Stimulated activated CD8-positive, alpha-beta memory T cell treated with anti-CD3 and anti-CD28 coated beads, Interleukin-7, amount 100 ng/mL, for 24 hours (primary cell): ENCODE results near the gene CCL3.
"Not testable (repeated sequence)": the region's sequence is repeated elsewhere in the genome, so short reads cannot be mapped to it uniquely, and the experiment has no call there.

Source experiments
- DNase-seq: peaks from one replicate; pipeline ENCODE4 v3.0.0-alpha.2; 2020; ENCODE audit warnings: low read depth

CCL3 gene

DNA sequence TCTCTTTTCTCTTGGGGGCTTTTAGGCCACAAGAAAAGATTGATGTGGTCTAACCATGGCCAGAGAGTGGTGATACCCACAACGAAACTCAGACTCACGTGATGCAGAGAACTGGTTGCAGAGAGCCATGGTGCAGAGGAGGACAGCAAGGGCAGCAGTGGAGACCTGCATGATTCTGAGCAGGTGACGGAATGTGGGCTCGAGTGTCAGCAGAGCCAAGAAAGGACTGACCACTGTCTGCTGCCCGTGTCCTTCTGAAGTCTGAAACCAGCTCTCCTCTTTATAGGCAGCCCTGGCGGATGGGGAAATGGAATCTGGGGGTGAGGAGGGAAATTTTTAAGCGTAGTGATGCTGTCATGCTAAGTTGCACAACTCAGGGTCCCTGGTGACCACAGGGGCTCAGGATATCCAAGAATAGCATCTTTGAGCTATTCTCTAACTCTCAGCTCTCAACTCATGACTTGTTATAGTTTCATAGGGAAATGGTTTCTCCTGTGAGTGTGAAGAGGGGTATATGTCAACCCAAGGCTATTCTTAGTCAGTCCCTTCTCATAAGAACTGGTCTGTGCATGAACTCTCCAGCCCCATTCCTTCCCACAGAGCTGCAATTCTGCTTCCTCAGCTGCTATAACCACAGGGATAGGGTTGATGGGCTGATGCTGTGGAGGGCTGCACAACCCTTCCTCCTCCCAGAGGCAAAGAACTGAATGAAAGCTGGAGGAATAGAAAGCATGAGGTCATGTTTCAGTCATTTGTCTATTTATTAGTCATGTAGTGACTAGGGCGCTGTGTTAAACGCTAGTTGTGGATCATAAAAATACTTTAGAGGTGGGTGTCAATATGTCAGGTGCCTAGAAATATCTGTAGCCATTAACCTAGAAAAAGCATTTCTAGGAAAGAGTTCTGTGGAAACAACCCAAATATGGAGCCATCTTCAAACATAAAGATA, at the start of gene CCL3:
Gene CCL3 (minus strand): TSS at position 256 of the 949 bp plus-strand sequence. CDS start 85 bp downstream, at position 171.
- DNase-seq = no peak

- no peak for DNase-seq
Measured at GRCh38 chr17:36136439-36136838, 46.5 kb upstream of the CCL3 start.

DNA sequence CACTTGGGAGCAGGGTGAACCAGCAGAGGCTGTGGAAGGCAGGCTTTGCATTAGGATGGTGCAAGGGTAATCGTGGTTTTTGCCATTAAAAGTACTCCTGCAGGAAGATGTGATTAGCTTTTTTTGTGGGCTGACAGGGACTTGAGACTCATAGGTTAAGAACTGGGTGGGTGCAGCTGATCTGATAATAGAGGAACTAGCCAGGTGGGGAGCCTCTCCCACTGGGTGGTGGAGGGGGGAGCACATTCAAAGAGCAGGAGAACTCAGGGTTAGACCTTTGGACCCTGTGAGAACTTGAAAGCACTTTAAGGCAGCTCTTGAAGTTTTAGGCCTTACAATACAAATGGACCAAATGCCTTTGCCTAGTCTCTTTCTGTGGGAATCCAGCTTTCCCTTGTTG, 46.1 kb upstream of the CCL3 start:
- no peak for DNase-seq

DNA sequence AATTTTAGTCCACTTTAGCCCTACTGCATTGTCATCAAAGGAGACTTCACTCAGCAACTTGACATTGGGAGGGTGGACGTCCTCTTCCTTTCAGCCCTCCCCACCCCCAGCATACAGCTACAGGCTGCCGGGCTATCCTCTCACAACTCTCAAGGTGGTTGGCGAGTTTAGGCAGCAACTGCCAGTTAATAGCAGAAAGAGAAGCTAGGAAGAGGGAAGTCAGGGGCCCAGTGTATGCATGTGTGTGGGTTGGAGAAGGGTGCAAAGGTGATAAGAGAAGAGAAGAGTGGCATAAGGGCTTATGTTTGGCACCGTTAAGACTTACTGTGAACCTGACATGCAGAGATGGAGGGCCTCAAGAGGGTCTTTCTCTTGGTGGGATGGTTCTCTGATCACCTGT, 45.5 kb upstream of the CCL3 start:
- no peak for DNase-seq

- no peak for DNase-seq
Measured at GRCh38 chr17:36133602-36134236, 43.8 kb upstream of the CCL3 start.

- DNase-seq = no peak
Measured at GRCh38 chr17:36132421-36132831, 42.5 kb upstream of the CCL3 start.

- no peak for DNase-seq
Measured at GRCh38 chr17:36131931-36132330, 42.0 kb upstream of the CCL3 start.

- DNase-seq = no peak
Measured at GRCh38 chr17:36131421-36131820, 41.5 kb upstream of the CCL3 start.

GRCh38 chr17:36130346-36130745, 40.4 kb upstream of the CCL3 start:
- no peak for DNase-seq

DNA sequence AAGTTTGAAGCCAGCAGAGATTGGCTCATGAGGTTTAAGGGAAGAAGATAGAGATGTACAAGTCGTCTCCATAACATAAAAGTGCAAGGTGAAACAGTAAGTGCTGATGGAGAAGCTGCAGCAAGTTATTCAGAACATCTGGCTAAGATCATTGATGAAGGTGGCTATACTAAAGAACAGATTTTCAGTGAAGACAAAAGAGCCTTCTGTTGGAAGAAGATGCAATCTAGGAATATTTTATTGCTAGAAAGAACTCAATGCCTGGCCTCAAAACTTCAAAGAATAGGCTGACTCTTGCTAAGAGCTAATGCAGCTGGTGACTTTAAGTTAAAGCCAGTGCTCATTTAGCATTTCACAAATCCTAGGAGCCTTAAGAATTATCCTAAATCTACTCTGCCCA, 39.7 kb upstream of the CCL3 start:
- DNase-seq = no peak

- no peak for DNase-seq
Measured at GRCh38 chr17:36128411-36128978, 38.6 kb upstream of the CCL3 start.

DNA sequence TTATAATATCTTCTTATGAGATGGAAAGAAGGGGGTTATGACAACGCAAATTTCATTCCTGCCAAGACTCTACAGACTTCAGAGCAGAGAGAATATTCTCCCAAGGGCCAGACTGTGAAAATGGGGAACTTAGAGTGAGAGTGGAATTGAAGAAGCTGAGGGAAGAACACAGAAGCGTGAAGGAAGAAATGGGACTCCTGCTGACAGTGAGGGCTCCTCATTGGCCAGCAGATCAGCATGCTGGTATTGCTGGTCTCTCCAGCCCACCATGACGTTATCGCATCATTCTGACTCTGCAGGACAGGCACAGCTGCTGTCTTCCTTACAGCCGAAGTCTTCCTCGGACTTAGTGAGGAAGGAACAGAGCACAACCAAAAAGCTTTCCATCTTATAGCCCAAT, 38.0 kb upstream of the CCL3 start:
- DNase-seq = no peak

DNA sequence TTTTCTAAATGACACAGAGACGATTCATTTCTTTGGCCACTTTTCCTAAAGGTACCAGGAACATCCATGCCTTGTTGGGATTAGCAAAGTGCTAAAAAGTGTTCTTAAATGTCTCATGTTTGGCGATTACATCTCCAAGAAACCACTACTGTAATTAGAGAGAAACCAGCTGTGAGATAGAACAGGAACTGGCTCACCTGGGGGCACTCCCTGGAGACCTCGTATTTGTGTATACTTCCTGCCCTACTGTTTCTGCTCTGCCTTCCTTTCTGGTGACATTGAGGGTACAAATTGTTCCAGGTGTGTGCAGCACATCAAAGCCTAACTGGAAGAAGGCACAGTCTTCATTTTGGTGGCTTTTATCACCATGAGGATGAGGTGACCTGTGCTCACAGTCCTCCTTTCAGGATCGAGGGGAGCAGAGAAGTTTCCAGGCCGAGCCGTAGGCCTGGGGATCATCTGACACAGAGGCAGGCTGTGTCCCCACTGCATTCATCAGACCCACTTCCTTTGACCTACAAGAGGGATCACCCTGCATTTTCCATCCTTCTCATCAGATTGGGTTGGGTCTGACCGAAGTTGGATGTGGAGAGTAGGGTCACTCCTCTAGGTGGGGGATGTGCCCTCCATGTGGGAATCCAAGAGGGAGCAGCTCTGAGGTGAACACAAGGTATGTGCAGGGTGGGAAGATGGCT, 37.4 kb upstream of the CCL3 start:
- DNase-seq = no peak

DNA sequence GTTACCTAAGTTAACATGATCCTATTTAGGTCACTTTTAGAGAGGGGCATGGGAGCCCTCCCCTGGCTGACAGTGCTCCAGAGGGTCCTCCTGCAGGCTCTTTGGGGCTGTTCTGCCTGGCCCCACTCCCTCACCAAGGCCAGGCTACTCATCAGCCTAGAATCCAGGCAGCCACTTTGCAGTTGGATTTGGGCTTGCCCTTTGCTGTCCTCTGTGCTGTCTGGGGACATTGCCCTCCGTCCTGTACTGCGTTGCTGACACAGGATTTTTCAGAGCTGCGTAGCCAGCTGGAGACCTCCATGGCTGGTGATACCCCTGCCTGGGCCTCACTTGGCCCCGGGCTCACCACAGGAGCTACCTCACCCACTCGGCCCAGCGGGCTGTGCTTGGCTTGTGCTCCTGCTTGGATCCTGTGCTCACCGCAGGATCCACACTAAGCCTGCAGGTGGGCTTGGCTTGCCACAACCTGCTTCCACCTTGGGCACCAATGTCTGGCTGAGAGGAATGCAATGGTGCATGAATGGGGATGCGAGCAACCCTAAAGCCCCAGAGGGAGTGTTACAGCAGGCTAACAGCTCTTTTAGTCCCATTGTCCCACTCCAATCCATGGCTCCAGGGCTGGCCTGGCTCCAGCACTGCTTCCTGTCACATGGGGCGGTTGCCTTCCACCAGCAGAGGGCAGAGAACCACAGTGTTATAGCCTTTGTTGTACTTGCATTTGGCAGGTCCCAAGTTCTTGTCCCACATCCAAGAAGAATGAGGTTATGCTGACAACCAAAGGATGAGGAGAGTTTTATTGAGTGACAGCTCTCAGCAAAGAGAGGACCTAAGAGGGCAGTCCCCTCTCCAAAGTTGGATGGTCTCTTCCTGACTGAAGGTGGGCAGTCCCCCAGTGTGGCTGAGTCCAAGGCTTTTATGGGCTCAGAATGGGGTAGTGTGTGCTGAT, 35.2 kb upstream of the CCL3 start:
- no peak for DNase-seq

GRCh38 chr17:36123431-36123830, 33.5 kb upstream of the CCL3 start:
- no peak for DNase-seq

GRCh38 chr17:36121099-36121498, 31.2 kb upstream of the CCL3 start:
- not testable (repeated sequence) for DNase-seq

GRCh38 chr17:36120221-36120620, 30.3 kb upstream of the CCL3 start:
- DNase-seq = no peak

GRCh38 chr17:36118477-36119353, 28.8 kb upstream of the CCL3 start:
- no peak for DNase-seq

DNA sequence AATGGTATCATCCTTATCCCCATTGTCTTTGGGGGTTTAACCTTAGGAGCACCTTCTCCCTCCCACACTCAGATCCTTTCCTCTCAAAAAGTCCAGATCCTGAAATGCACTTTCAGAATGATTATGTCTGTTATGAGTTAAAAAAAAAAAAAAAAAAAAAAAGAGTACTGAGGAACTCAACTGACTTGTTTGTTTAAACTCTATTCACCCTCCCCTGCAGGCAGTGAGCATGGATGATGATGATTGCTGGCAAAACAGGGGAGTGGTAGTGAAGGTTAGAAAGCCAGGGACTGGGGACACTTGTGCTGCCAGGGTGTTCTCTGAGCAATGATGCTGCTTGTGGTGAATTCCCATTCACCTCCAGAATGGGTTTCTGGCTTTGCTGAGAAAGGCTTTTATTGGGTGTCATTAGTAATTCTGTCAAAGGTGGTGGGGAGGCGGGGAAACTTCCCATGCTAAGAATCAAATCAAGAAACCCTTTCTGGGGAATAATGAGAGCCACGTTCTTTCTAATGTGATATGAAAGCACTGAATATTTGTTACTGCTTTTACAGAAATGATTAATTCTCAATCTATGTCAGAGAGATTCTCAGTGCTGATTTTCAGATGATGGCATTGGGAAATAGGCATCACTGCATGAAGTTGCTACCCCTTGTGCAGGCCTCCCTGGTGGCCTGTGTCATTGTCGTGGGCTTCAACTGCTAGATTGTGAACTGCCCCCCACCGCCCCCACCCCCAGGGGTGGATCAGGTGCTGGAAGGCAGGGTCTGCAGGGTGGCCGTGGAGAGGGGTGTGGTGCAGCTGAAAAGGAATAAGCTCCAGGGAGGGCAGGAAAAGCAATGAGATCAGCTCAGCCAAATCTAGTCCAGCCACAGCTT, 27.8 kb upstream of the CCL3 start:
- no peak for DNase-seq
